PC-9 (cell line): ENCODE measurements around the gene STARD10. TPM values are rescaled to one million over a fixed set of nuclear protein-coding genes. Genes with fewer than 3 reads are reported as not detected.

Experiments used
- BruUV-seq: library from RNA; stranded (reverse); fragments of 400-500 nt; replicated peaks from 2 replicates; lab custom pipeline; 2021; lab: Mats Ljungman, UMichigan
- CTCF ChIA-PET: fragments of 300-600 bp; sonication (Branson Sonifier 250); formaldehyde crosslinking; loops from one replicate; lab custom pipeline; 2022; ENCODE audit warnings: antibody characterized with exemption; lab: Charles Lee
- POLR2A ChIA-PET: fragments of 300-600 bp; sonication (Branson Sonifier 250); formaldehyde crosslinking; loops from one replicate; lab custom pipeline; 2022; ENCODE audit warnings: antibody characterized with exemption; ENCODE audit not compliant: unreplicated experiment; lab: Charles Lee
- DNase-seq, 2 experiments: peaks; one replicate each; pipeline versions ENCODE4 v3.0.0 to v3.0.0-alpha.2; 2015 to 2022; ENCODE audit warnings: mixed read lengths in 1 of 2
- H2AFZ ChIP-seq: fragments of 200-600 bp; sonication (generic); 2 replicates; pipeline ENCODE4 v1.8.1; 2017; ENCODE audit warnings: antibody characterized with exemption
- H3F3A ChIP-seq: fragments of 200-600 bp; sonication (generic); 2 replicates; pipeline ENCODE4 v1.8.1; 2017; ENCODE audit warnings: antibody characterized with exemption, mild to moderate bottlenecking, low read depth; ENCODE audit not compliant: insufficient read depth
- H3K27ac ChIP-seq: fragments of 200-600 bp; sonication (generic); 2 replicates; pipeline ENCODE4 v1.6.1; 2016; ENCODE audit warnings: mixed run types
- H3K27me3 ChIP-seq: fragments of 200-600 bp; sonication (generic); 2 replicates; pipeline ENCODE4 v1.6.1; 2016; ENCODE audit warnings: low read depth, mixed run types; ENCODE audit not compliant: insufficient read depth
- H3K36me3 ChIP-seq: fragments of 200-600 bp; sonication (generic); 2 replicates; pipeline ENCODE4 v1.6.1; 2016; ENCODE audit warnings: low read depth, mixed run types
- H3K4me1 ChIP-seq: fragments of 200-600 bp; sonication (generic); replicated peaks from 2 replicates; pipeline ENCODE4 v1.6.1; 2016; ENCODE audit warnings: mixed run types; ENCODE audit not compliant: insufficient read depth
- H3K4me2 ChIP-seq: fragments of 200-600 bp; sonication (generic); 2 replicates; pipeline ENCODE4 v1.6.1; 2017; ENCODE audit warnings: mixed run types
- H3K4me3 ChIP-seq: fragments of 200-600 bp; sonication (generic); 2 replicates; pipeline ENCODE4 v1.6.1; 2016; ENCODE audit warnings: mixed run types
- H3K79me2 ChIP-seq: fragments of 200-600 bp; sonication (generic); 2 replicates; pipeline ENCODE4 v1.6.1; 2017; ENCODE audit warnings: low read depth, mixed run types
- H3K9me2 ChIP-seq: fragments of 200-600 bp; sonication (generic); 2 replicates; pipeline ENCODE4 v1.8.1; 2017; ENCODE audit warnings: mild to moderate bottlenecking; ENCODE audit not compliant: insufficient read depth
- H3K9me3 ChIP-seq: fragments of 200-600 bp; sonication (generic); 2 replicates; pipeline ENCODE4 v1.8.1; 2016; ENCODE audit warnings: low read depth; ENCODE audit not compliant: insufficient read depth
- H4K20me1 ChIP-seq: fragments of 200-600 bp; sonication (generic); 2 replicates; pipeline ENCODE4 v1.8.1; 2017; ENCODE audit not compliant: insufficient read depth
- CTCF ChIP-seq: fragments of 200-600 bp; sonication (generic); conservative IDR thresholded peaks from 2 replicates; pipeline ENCODE4 v1.6.1; 2017; ENCODE audit warnings: mixed run types, antibody characterized with exemption, mild to moderate bottlenecking, moderate library complexity
- EZH2 ChIP-seq: fragments of 200-600 bp; sonication (generic); IDR thresholded peaks from 2 replicates; pipeline ENCODE4 v1.8.0; 2017; ENCODE audit warnings: antibody characterized with exemption, low read depth
- intact Hi-C: fragments of 100-400 bp; cut with micrococcal nuclease; formaldehyde crosslinking; loops from one replicate; pipeline ENCODE4 v1.10.0; 2022; ENCODE audit not compliant: unreplicated experiment
- total RNA-seq: library from RNA; stranded (reverse); gene quantifications from 2 replicates; pipeline ENCODE4 v1.2.3, GENCODE V29; 2021

STARD10 gene
- total RNA-seq, 1 experiment from 2014 or later: 145 TPM

DNA sequence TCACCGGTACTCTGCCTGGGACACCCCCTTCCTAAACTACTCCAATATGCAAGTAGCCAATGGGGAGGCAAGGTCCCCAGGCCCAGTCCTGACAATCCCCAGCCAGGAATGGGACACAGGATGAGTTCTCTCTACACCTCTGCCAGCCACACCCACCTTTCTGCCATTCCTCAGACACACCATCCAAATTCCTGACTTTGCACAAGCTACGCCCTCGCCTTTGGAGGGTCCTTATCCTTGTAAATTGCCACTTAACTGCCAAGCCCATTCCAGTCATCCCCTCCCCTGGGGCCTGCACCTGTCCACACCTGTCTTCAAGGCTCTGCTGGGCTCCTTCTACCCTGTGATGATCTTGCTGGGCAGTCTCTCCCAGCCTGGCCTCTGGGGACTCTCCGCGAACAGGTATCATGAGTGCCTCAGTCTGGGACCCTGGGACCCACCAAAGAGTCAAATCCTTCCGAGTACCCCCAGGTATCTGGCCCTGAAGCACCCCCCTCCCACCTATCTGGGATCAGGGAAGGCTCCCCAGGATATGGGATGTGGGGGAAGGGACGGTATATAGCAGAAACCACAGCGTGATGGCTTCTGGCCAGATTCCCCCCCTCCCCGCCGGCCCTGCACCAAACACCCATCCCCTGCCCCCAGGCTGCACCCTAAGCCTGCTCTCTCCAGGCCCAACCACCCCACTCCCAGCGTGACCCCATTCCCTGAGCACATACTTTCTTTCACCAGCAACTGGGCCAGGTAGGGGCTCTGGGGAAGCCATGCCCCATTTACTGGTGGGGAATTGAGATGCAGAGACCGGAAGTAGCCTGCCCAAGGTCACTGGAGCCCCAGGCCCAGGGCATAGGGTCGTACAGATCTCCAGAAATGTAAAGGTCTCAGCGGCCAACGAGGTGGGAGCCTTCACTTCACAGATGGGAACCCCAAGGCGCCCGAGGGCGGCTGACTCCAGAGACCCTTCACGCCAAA is 42.4 kb downstream of the STARD10 start:
- Histone ChIP-seq H3K36me3 (peaks cover 11% of the 10 kb centered on the region), H4K20me1 (peaks cover 3% of the 10 kb centered on the region; the same call in 1 of the 2 replicates), H3K27ac (0 out of 2 replicates have a peak overlapping the region, but pooled peaks have one; percentile 21), H2AFZ (peak overlapping the region; percentile 73; the same call in 1 of the 2 replicates), H3K4me2 (peak overlapping the region; percentile 89), H3K4me3 (peak overlapping the region; percentile 96), H3F3A (peaks cover 39% of the 10 kb centered on the region), H3K9me3 (no peaks in the 10 kb centered on the region), H3K79me2 (peaks cover 42% of the 10 kb centered on the region), H3K9me2 (no peaks in the 10 kb centered on the region), H3K4me1 (peaks cover 26% of the 10 kb centered on the region), H3K27me3 (no peaks in the 10 kb centered on the region)
- BruUV-seq: TSS peak; percentile 20
- intact Hi-C loops: loop anchor here (1.0 kb wide), 1 partner anchor 63 kb away; the partner anchor contains the start of gene ATG16L2
- peak in 1 of 2 experiments; percentile 24 for DNase-seq
- ChIA-PET POLR2A (no interaction called here), CTCF (no interaction called here)
- TF ChIP-seq EZH2 (no peak), CTCF (no peak)

GRCh38 chr11:72750556-72751115 is 43.2 kb downstream of the STARD10 start:
- BruUV-seq: no TSS peak

More at GRCh38 chr11:72750556-72751115, 43.2 kb downstream of the STARD10 start:
- H3K36me3 ChIP-seq: peaks cover 6% of the 10 kb centered on the region; the same call in 1 of the 2 replicates
- no peak for TF ChIP-seq CTCF
- TF ChIP-seq EZH2: no peak
- peaks cover 43% of the 10 kb centered on the region for H3K79me2 ChIP-seq
- H3K4me3 ChIP-seq: peak overlapping the region; percentile 96; the same call in 1 of the 2 replicates
- ChIA-PET POLR2A (no interaction called here), CTCF (no interaction called here)
- intact Hi-C loops: no loop called here
- no peaks in the 10 kb centered on the region for H3K9me3 ChIP-seq
- DNase-seq: no peak
- peaks cover 3% of the 10 kb centered on the region; the same call in 1 of the 2 replicates for H4K20me1 ChIP-seq
- peak overlapping the region; percentile 89 for H3K4me2 ChIP-seq
- H2AFZ ChIP-seq: no peak overlapping the region
- no peak overlapping the region for H3K27ac ChIP-seq
- no peaks in the 10 kb centered on the region for H3K27me3 ChIP-seq
- peaks cover 34% of the 10 kb centered on the region for H3F3A ChIP-seq
- H3K4me1 ChIP-seq: peaks cover 26% of the 10 kb centered on the region
- H3K9me2 ChIP-seq: no peaks in the 10 kb centered on the region
